IMR-90 (cell line): ENCODE measurements around the gene ZBTB46. TPM values are rescaled to one million over a fixed set of nuclear protein-coding genes. Genes with fewer than 3 reads are reported as not detected.

ENCODE experiments used
- ATAC-seq: fragments of 200-7000 bp; cut with Tn5 transposase; 2 replicates; pipeline ENCODE4 v1.9.1; 2020; ENCODE audit warnings: low read depth, mild to moderate bottlenecking, moderate library complexity
- BruUV-seq: library from RNA; stranded (reverse); fragments of 400-500 nt; replicated peaks from 2 replicates; lab custom pipeline; 2021; lab: Mats Ljungman, UMichigan
- CTCF ChIA-PET: fragments of 300-600 bp; formaldehyde crosslinking; extraction: SDS; loops from one replicate; lab custom pipeline; 2021; ENCODE audit warnings: antibody characterized with exemption; lab: Yijun Ruan, JAX
- POLR2A ChIA-PET: fragments of 300-600 bp; sonication (Branson Sonifier 250); formaldehyde crosslinking; loops from one replicate; lab custom pipeline; 2022; ENCODE audit warnings: antibody characterized with exemption; ENCODE audit not compliant: unreplicated experiment; lab: Charles Lee
- DNase-seq: peaks from one replicate; pipeline ENCODE4 v3.0.0; 2013
- H2AFZ ChIP-seq: replicated peaks from 2 replicates; pipeline ENCODE3; 2013; ENCODE audit warnings: low read length, mild to moderate bottlenecking; ENCODE audit not compliant: poor library complexity
- H2AK5ac ChIP-seq: 2 replicates; pipeline ENCODE4 v1.6.1; 2013; ENCODE audit warnings: low read depth, low read length, inconsistent platforms
- H2AK9ac ChIP-seq: replicated peaks from 2 replicates; pipeline ENCODE3; 2013; ENCODE audit warnings: mild to moderate bottlenecking, low read depth, low read length, moderate library complexity; ENCODE audit not compliant: poor library complexity
- H2BK120ac ChIP-seq: 2 replicates; pipeline ENCODE4 v1.6.1; 2013; ENCODE audit warnings: low read depth, low read length, inconsistent platforms
- H2BK15ac ChIP-seq: 3 replicates; pipeline ENCODE4 v1.6.1; 2013; ENCODE audit warnings: low read depth, low read length, inconsistent platforms
- H2BK20ac ChIP-seq: 2 replicates; pipeline ENCODE4 v1.6.1; 2013; ENCODE audit warnings: low read depth, mild to moderate bottlenecking, inconsistent platforms, low read length, moderate library complexity
- H2BK5ac ChIP-seq: 2 replicates; pipeline ENCODE4 v1.6.1; 2013; ENCODE audit warnings: mild to moderate bottlenecking, low read depth, low read length, inconsistent platforms; ENCODE audit not compliant: poor library complexity, severe bottlenecking
- H3K14ac ChIP-seq: replicated peaks from 2 replicates; pipeline ENCODE4 v1.6.1; 2013; ENCODE audit warnings: low read depth, low read length, inconsistent platforms
- H3K18ac ChIP-seq: 2 replicates; pipeline ENCODE4 v1.6.1; 2013; ENCODE audit warnings: low read depth, low read length, control low read depth
- H3K23ac ChIP-seq: 2 replicates; pipeline ENCODE4 v1.6.1; 2013; ENCODE audit warnings: low read depth, low read length, inconsistent platforms
- H3K27ac ChIP-seq: 2 replicates; pipeline ENCODE4 v1.5.1; 2013; ENCODE audit warnings: mild to moderate bottlenecking, control low read depth, low read length; ENCODE audit not compliant: insufficient read depth
- H3K27me3 ChIP-seq: 2 replicates; pipeline ENCODE4 v1.6.1; 2013; ENCODE audit warnings: low read length; ENCODE audit not compliant: control insufficient read depth, insufficient read depth
- H3K36me3 ChIP-seq: 2 replicates; pipeline ENCODE4 v1.6.1; 2013; ENCODE audit warnings: low read length, mixed read lengths; ENCODE audit not compliant: control insufficient read depth, insufficient read depth
- H3K4ac ChIP-seq: 2 replicates; pipeline ENCODE4 v1.6.1; 2013; ENCODE audit warnings: low read depth, low read length, inconsistent platforms
- H3K4me1 ChIP-seq: 2 replicates; pipeline ENCODE4 v1.6.1; 2013; ENCODE audit warnings: low read length, mixed read lengths; ENCODE audit not compliant: control insufficient read depth, insufficient read depth
- H3K4me2 ChIP-seq: 2 replicates; pipeline ENCODE4 v1.6.1; 2013; ENCODE audit warnings: low read depth, mild to moderate bottlenecking, control low read depth, low read length, moderate library complexity
- H3K4me3 ChIP-seq: 2 replicates; pipeline ENCODE4 v1.5.1; 2013; ENCODE audit warnings: low read depth, mild to moderate bottlenecking, control low read depth, low read length, moderate library complexity; ENCODE audit not compliant: insufficient read depth
- H3K56ac ChIP-seq: 2 replicates; pipeline ENCODE4 v1.6.1; 2013; ENCODE audit warnings: low read length, inconsistent platforms; ENCODE audit not compliant: insufficient read depth; ENCODE audit errors: extremely low read depth
- H3K79me1 ChIP-seq, 2 experiments: 2 replicates each; pipeline ENCODE4 v1.6.1; 2013; ENCODE audit warnings: low read length in 2 of 2, inconsistent platforms in 1 of 2, low read depth in 1 of 2
- H3K9ac ChIP-seq: 2 replicates; pipeline ENCODE4 v1.6.1; 2013; ENCODE audit warnings: low read depth, low read length, control low read depth
- H3K9me1 ChIP-seq: 2 replicates; pipeline ENCODE4 v1.6.1; 2013; ENCODE audit warnings: low read length, inconsistent platforms; ENCODE audit not compliant: insufficient read depth
- H3K9me3 ChIP-seq: 2 replicates; pipeline ENCODE4 v1.6.1; 2013; ENCODE audit warnings: low read length; ENCODE audit not compliant: control insufficient read depth, insufficient read depth
- H4K20me1 ChIP-seq: 2 replicates; pipeline ENCODE4 v1.6.1; 2013; ENCODE audit warnings: low read length, inconsistent platforms; ENCODE audit not compliant: insufficient read depth
- H4K5ac ChIP-seq: 2 replicates; pipeline ENCODE4 v1.6.1; 2013; ENCODE audit warnings: mild to moderate bottlenecking, low read depth, low read length, control low read depth
- H4K8ac ChIP-seq, 2 experiments: 2 replicates each; pipeline ENCODE4 v1.6.1; 2013; ENCODE audit warnings: low read depth in 2 of 2, low read length in 2 of 2, control low read depth in 1 of 2, inconsistent platforms in 1 of 2
- H4K91ac ChIP-seq: 2 replicates; pipeline ENCODE4 v1.6.1; 2013; ENCODE audit warnings: low read depth, low read length, inconsistent platforms; ENCODE audit not compliant: insufficient read depth
- CHD1 ChIP-seq: IDR thresholded peaks from 2 replicates; pipeline ENCODE4 v1.6.1; 2012; ENCODE audit warnings: low read depth, low read length, improper control_type of control experiment
- MAFK ChIP-seq: IDR thresholded peaks from 2 replicates; pipeline ENCODE4 v1.6.1; 2012; ENCODE audit warnings: low read depth, low read length, improper control_type of control experiment
- MAZ ChIP-seq: IDR thresholded peaks from 2 replicates; pipeline ENCODE4 v1.6.1; 2012; ENCODE audit warnings: low read depth, mild to moderate bottlenecking, low read length, improper control_type of control experiment, moderate library complexity, borderline replicate concordance
- RCOR1 ChIP-seq: IDR thresholded peaks from 2 replicates; pipeline ENCODE4 v1.6.1; 2012; ENCODE audit warnings: mild to moderate bottlenecking, low read length, improper control_type of control experiment; ENCODE audit not compliant: insufficient replicate concordance
- RFX5 ChIP-seq: IDR thresholded peaks from 2 replicates; pipeline ENCODE4 v1.8.0; 2012; ENCODE audit warnings: low read depth, mild to moderate bottlenecking, low read length, moderate library complexity
- SMC3 ChIP-seq: fragments of 150-350 bp; IDR thresholded peaks from 2 replicates; pipeline ENCODE4 v1.6.1; 2016; ENCODE audit warnings: low read depth, mild to moderate bottlenecking, antibody characterized with exemption, low read length, moderate library complexity
- WGBS, 2 experiments: methylation state at CpG; one replicate each; pipeline versions ENCODE4 v1.1.5 to v1.1.7; 2013; ENCODE audit warnings: missing lambda C conversion rate in 2 of 2; ENCODE audit not compliant: insufficient read length in 1 of 2; ENCODE audit errors: extremely low coverage in 2 of 2; 5-methylcytosine and 5-hydroxymethylcytosine counted together
- dilution Hi-C: fragments of 300-500 bp; cut with HindIII; formaldehyde crosslinking; loops from one replicate; pipeline ENCODE4 v1.14.3; 2018; ENCODE audit warnings: low sequenced_read_pairs; ENCODE audit not compliant: unreplicated experiment
- in situ Hi-C: fragments of 300-500 bp; cut with MboI; formaldehyde crosslinking; loops from 3 replicates; pipeline ENCODE4 v1.14.3; 2019; ENCODE audit warnings: low sequenced_read_pairs, inconsistent platforms, mixed read lengths
- intact Hi-C: fragments of 100-400 bp; cut with micrococcal nuclease; formaldehyde crosslinking; loops from 2 replicates; pipeline ENCODE4 v1.10.0; 2022
- polyA plus RNA-seq, 3 experiments: library from polyadenylated mRNA; depleted of rRNA; stranded (reverse); fragments of >200 nt; gene quantifications; 2 replicates each; pipeline ENCODE4 v1.2.3, GENCODE V29; 2012; ENCODE audit warnings: low replicate concordance in 1 of 3
- total RNA-seq: library from RNA; depleted of rRNA; stranded (reverse); fragments of >200 nt; gene quantifications from 2 replicates; pipeline ENCODE4 v1.2.3, GENCODE V29; 2012
- TF ChIP-seq, protein P1 (sequence below): fragments of 150-350 bp; IDR thresholded peaks from 2 replicates; pipeline ENCODE4 v1.6.1; 2016; ENCODE audit warnings: low read depth, mild to moderate bottlenecking, low read length, moderate library complexity, borderline replicate concordance
- TF ChIP-seq, protein P2 (sequence below): conservative IDR thresholded peaks from 2 replicates; pipeline ENCODE4 v1.5.1; 2012; ENCODE audit warnings: mild to moderate bottlenecking, low read depth, low read length, improper control_type of control experiment

ZBTB46 gene
- total and polyA plus RNA-seq, 2 of the 4 experiments (the other 2 are of a cell fraction): 4.2 to 14.9 TPM

DNA sequence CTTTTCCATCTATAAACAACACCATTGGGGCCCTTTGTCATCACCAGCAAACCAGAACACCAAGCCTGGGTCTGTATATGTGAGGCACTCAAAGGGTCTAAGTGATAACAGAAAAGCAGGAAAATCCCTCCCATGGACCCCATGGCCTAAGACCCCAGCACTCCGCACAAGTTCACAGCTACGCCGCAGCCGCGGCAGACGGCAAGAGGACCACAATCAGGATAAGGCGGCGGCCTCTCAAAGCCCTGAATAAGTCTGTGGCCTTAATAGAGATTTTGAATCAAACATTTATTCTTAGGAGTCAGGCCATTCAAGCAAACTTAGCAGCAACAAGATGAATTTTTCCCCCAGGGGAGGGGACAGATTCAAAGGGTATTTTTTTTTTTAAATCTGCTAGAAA lies 2.9 kb downstream of the ZBTB46 start:
- WGBS, 2 experiments: no CpG with 5 or more reads among the region's 8 CpGs
- Histone ChIP-seq H3K4me2 (no peak overlapping the region), H2AK9ac (no peak overlapping the region), H3K79me1 (peaks cover 29 to 68% of the 10 kb centered on the region in 2 experiments), H3K4ac (no peak overlapping the region), H3K4me1 (peaks cover 29% of the 10 kb centered on the region), H3K18ac (no peak overlapping the region), H3K23ac (no peak overlapping the region), H3K9ac (no peak overlapping the region), H3K27me3 (no peaks in the 10 kb centered on the region), H2BK120ac (no peak overlapping the region), H4K8ac (no peak overlapping the region), H4K5ac (no peak overlapping the region), H3K9me3 (no peaks in the 10 kb centered on the region), H2BK20ac (no peak overlapping the region), H4K91ac (no peak overlapping the region), H3K14ac (no peak overlapping the region), H2BK15ac (no peak overlapping the region), H3K9me1 (peaks cover 24% of the 10 kb centered on the region), H4K20me1 (peaks cover 47% of the 10 kb centered on the region; the same call in 1 of the 2 replicates), H2BK5ac (no peak overlapping the region), H3K56ac (no peak overlapping the region), H2AK5ac (no peak overlapping the region), H3K4me3 (no peak overlapping the region), H2AFZ (no peak overlapping the region), H3K27ac (no peak overlapping the region), H3K36me3 (0 out of 2 replicates have a peak, but pooled peaks cover 2% of the 10 kb centered on the region)
- ATAC-seq: no peak
- no TSS peak for BruUV-seq
- ChIA-PET POLR2A (no interaction called here), CTCF (no interaction called here)
- in situ Hi-C loops (no loop called here), dilution Hi-C loops (no loop called here), intact Hi-C loops (no loop called here)
- TF ChIP-seq MAZ (no peak), RCOR1 (no peak), RFX5 (no peak), SMC3 (no peak), CHD1 (no peak), MAFK (no peak)
- TF ChIP-seq, protein P1, sequence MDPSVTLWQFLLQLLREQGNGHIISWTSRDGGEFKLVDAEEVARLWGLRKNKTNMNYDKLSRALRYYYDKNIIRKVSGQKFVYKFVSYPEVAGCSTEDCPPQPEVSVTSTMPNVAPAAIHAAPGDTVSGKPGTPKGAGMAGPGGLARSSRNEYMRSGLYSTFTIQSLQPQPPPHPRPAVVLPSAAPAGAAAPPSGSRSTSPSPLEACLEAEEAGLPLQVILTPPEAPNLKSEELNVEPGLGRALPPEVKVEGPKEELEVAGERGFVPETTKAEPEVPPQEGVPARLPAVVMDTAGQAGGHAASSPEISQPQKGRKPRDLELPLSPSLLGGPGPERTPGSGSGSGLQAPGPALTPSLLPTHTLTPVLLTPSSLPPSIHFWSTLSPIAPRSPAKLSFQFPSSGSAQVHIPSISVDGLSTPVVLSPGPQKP: no peak
- TF ChIP-seq, protein P2, sequence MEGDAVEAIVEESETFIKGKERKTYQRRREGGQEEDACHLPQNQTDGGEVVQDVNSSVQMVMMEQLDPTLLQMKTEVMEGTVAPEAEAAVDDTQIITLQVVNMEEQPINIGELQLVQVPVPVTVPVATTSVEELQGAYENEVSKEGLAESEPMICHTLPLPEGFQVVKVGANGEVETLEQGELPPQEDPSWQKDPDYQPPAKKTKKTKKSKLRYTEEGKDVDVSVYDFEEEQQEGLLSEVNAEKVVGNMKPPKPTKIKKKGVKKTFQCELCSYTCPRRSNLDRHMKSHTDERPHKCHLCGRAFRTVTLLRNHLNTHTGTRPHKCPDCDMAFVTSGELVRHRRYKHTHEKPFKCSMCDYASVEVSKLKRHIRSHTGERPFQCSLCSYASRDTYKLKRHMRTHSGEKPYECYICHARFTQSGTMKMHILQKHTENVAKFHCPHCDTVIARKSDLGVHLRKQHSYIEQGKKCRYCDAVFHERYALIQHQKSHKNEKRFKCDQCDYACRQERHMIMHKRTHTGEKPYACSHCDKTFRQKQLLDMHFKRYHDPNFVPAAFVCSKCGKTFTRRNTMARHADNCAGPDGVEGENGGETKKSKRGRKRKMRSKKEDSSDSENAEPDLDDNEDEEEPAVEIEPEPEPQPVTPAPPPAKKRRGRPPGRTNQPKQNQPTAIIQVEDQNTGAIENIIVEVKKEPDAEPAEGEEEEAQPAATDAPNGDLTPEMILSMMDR: no peak
- no peak for DNase-seq
